Endothelial cell of umbilical vein (primary cell): ENCODE measurements around the gene UIMC1. TPM values are rescaled to one million over a fixed set of nuclear protein-coding genes. Genes with fewer than 3 reads are reported as not detected.

ENCODE experiments used
- BruUV-seq: library from RNA; stranded (reverse); fragments of 400-500 nt; replicated peaks from 2 replicates; lab custom pipeline; 2021; lab: Mats Ljungman, UMichigan
- CTCF ChIA-PET: fragments of 300-600, 350-600 bp; sonication (Branson Sonifier 250); formaldehyde crosslinking; loops from one replicate; lab custom pipeline; 2021; ENCODE audit warnings: antibody characterized with exemption, inconsistent platforms; lab: Charles Lee
- POLR2A ChIA-PET: fragments of 300-600, 350-600 bp; sonication (Branson Sonifier 250); formaldehyde crosslinking; loops from one replicate; lab custom pipeline; 2021; ENCODE audit warnings: antibody characterized with exemption, inconsistent platforms; lab: Charles Lee
- DNase-seq: peaks from one replicate; pipeline ENCODE4 v3.0.0-alpha.2; 2011; ENCODE audit warnings: low read depth, low spot score
- FAIRE-seq: peaks from 2 replicates; lab custom pipeline; 2011; peaks lifted over from hg19 to GRCh38; lab: Jason Lieb, UNC
- H2AFZ ChIP-seq: 2 replicates; pipeline ENCODE4 v1.6.0; 2012; ENCODE audit warnings: low read depth, low read length, control low read depth, inconsistent platforms
- H3K27ac ChIP-seq: 2 replicates; pipeline ENCODE4 v1.5.1; 2011; ENCODE audit warnings: low read depth, mild to moderate bottlenecking, control low read depth, low read length, moderate library complexity; ENCODE audit not compliant: insufficient read depth
- H3K27me3 ChIP-seq, 2 experiments: 2 replicates each; pipeline versions ENCODE4 v1.6.0 to v1.6.1; 2011; ENCODE audit warnings: low read length in 2 of 2, mixed read lengths in 1 of 2; ENCODE audit not compliant: control insufficient read depth in 2 of 2, insufficient read depth in 2 of 2
- H3K36me3 ChIP-seq, 2 experiments: 2 replicates in 1 of 2; 3 replicates in 1 of 2; pipeline ENCODE4 v1.5.1; 2011; ENCODE audit warnings: low read length in 2 of 2, mild to moderate bottlenecking in 1 of 2, moderate library complexity in 1 of 2; ENCODE audit not compliant: control insufficient read depth in 2 of 2, insufficient read depth in 2 of 2; ENCODE audit errors: extremely low read depth in 1 of 2
- H3K4me1 ChIP-seq: 3 replicates; pipeline ENCODE4 v1.5.1; 2011; ENCODE audit warnings: mild to moderate bottlenecking, low read length; ENCODE audit not compliant: control insufficient read depth, insufficient read depth; ENCODE audit errors: extremely low read depth
- H3K4me2 ChIP-seq: 2 replicates; pipeline ENCODE4 v1.6.1; 2011; ENCODE audit warnings: low read length, control low read depth, mixed read lengths; ENCODE audit not compliant: insufficient read depth
- H3K4me3 ChIP-seq, 3 experiments: fragments of 200-600 bp in 1 of 3; sonication (generic), shearing (Covaris generic) in 1 of 3; replicated peaks in 1 of 3; 2 replicates each; pipeline ENCODE4 v1.5.1; 2011 to 2016; ENCODE audit warnings: control low read depth in 3 of 3, low read length in 3 of 3, mild to moderate bottlenecking in 2 of 3, inconsistent platforms in 1 of 3, low read depth in 1 of 3, moderate library complexity in 1 of 3; ENCODE audit not compliant: insufficient read depth in 1 of 3
- H3K79me2 ChIP-seq: 2 replicates; pipeline ENCODE4 v1.6.0; 2012; ENCODE audit warnings: low read length, inconsistent platforms; ENCODE audit not compliant: control insufficient read depth, insufficient read depth
- H3K9ac ChIP-seq: replicated peaks from 2 replicates; pipeline ENCODE3; 2011; ENCODE audit warnings: low read length, control low read depth; ENCODE audit not compliant: insufficient read depth; ENCODE audit errors: extremely low read depth
- H3K9me1 ChIP-seq: replicated peaks from 3 replicates; pipeline ENCODE4 v1.6.0; 2011; ENCODE audit warnings: mild to moderate bottlenecking, low read length; ENCODE audit not compliant: control insufficient read depth, insufficient read depth; ENCODE audit errors: extremely low read depth
- H3K9me3 ChIP-seq: replicated peaks from 2 replicates; pipeline ENCODE4 v1.5.1; 2012; ENCODE audit warnings: low read length, inconsistent platforms; ENCODE audit not compliant: control insufficient read depth, insufficient read depth
- H4K20me1 ChIP-seq: replicated peaks from 2 replicates; pipeline ENCODE3; 2011; ENCODE audit warnings: mild to moderate bottlenecking, low read length; ENCODE audit not compliant: control insufficient read depth, insufficient read depth; ENCODE audit errors: extremely low read depth
- EZH2 ChIP-seq: IDR thresholded peaks from 2 replicates; pipeline ENCODE4 v1.6.1; 2012; ENCODE audit warnings: borderline replicate concordance, low read depth, mild to moderate bottlenecking, moderate library complexity, low read length, inconsistent platforms; ENCODE audit not compliant: severe bottlenecking
- FOS ChIP-seq: IDR thresholded peaks from 2 replicates; pipeline ENCODE4 v1.6.1; 2011; ENCODE audit warnings: mild to moderate bottlenecking, low read length, moderate library complexity, borderline replicate concordance; ENCODE audit not compliant: insufficient read depth
- GATA2 ChIP-seq: IDR thresholded peaks from 2 replicates; pipeline ENCODE4 v1.7.0; 2011; ENCODE audit warnings: low read depth, mild to moderate bottlenecking, moderate library complexity, mixed read lengths, low read length; ENCODE audit not compliant: insufficient read length, insufficient read depth
- JUN ChIP-seq: IDR thresholded peaks from 2 replicates; pipeline ENCODE4 v1.6.1; 2011; ENCODE audit warnings: borderline replicate concordance, low read depth; ENCODE audit not compliant: insufficient read length, insufficient read depth
- MYC ChIP-seq: IDR thresholded peaks from one replicate; pipeline ENCODE4 v1.6.1; 2011; ENCODE audit warnings: mild to moderate bottlenecking, low read depth, low read length
- POLR2A ChIP-seq: IDR thresholded peaks from 2 replicates; pipeline ENCODE4 v1.6.1; 2012; ENCODE audit warnings: low read depth, mild to moderate bottlenecking, control low read depth, low read length
- POLR2AphosphoS5 ChIP-seq: IDR thresholded peaks from 2 replicates; pipeline ENCODE4 v1.6.1; 2012; ENCODE audit warnings: low read depth, mild to moderate bottlenecking, control low read depth, low read length, moderate library complexity; ENCODE audit not compliant: insufficient read depth
- dilution Hi-C: fragments of 300-500 bp; cut with MboI; formaldehyde crosslinking; loops from one replicate; pipeline ENCODE4 v1.15.0; 2019; ENCODE audit warnings: low sequenced_read_pairs; ENCODE audit not compliant: extremely low pct_ligation_motif_present
- intact Hi-C: fragments of 100-400 bp; cut with micrococcal nuclease; formaldehyde crosslinking; loops from one replicate; pipeline ENCODE4 v1.10.0; 2022
- polyA plus RNA-seq, 4 experiments: library from polyadenylated mRNA; depleted of rRNA in 3 of 4; stranded (reverse) in 3 of 4; unstranded in 1 of 4; fragments of >200 nt; gene quantifications; 2 replicates each; pipeline versions ENCODE4 v1.2.1 to v1.2.3, GENCODE V29; 2011 to 2012; ENCODE audit warnings: missing spikeins in 1 of 4
- total RNA-seq: library from RNA; stranded (reverse); gene quantifications from 2 replicates; pipeline ENCODE4 v1.2.3, GENCODE V29; 2021
- TF ChIP-seq, protein P1 (sequence below), 2 donors: IDR thresholded peaks; 1 replicate in 1 of 2; 2 replicates in 1 of 2; pipeline ENCODE4 v1.5.1; 2011; ENCODE audit warnings: low read length in 2 of 2, mild to moderate bottlenecking in 2 of 2, moderate library complexity in 2 of 2, control low read depth in 1 of 2, inconsistent platforms in 1 of 2, low read depth in 1 of 2; ENCODE audit not compliant: insufficient read depth in 1 of 2; ENCODE audit errors: extremely low read depth in 1 of 2
- TF ChIP-seq, protein P2 (sequence below): IDR thresholded peaks from 2 replicates; pipeline ENCODE4 v1.6.1; 2011; ENCODE audit not compliant: insufficient read depth, insufficient read length

UIMC1 gene
- total and polyA plus RNA-seq, 2 donors (not counting 3 experiments of a cell fraction or from before 2014, with no cell fraction given), result 17.2 to 60.1 TPM

DNA sequence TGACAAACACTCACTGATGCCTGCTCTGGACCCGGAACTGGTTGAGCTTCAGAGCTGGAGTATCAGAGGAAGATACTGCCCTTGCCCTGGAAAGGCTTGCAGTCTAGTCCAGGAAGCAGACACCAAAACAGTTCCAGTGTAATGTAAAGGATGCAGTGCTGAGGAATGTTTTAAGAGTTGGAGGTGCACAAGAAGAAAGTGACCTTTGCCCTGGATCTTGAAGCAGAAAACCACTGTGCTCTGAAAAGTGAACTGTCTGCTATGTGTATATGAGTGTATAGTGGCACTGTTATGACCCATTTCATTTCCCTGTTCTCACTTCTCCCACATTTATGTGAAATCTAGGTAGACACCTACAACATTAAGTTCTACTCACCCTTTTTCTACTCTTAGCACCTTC lies 18.0 kb upstream of the UIMC1 start:
- Histone ChIP-seq H3K79me2 (peaks cover 27% of the 10 kb centered on the region), H3K27ac (no peak overlapping the region), H3K9me3 (no peaks in the 10 kb centered on the region), H3K4me1 (peaks cover 9% of the 10 kb centered on the region), H4K20me1 (no peaks in the 10 kb centered on the region), H3K4me3 (no peak overlapping the region), H3K27me3 (no peaks in the 10 kb centered on the region), H2AFZ (no peak overlapping the region), H3K9ac (no peak overlapping the region), H3K9me1 (no peaks in the 10 kb centered on the region), H3K36me3 (peaks cover 0 to 2% of the 10 kb centered on the region in 2 experiments), H3K4me2 (no peak overlapping the region)
- POLR2A ChIA-PET, result no interaction called here
- DNase-seq (no peak), FAIRE-seq (no peak)
- CTCF ChIA-PET, result interaction anchor here (1.0 kb wide), 1 partner anchor 47 kb away, joined by 3 read pairs; no protein-coding TSS in a partner anchor
- intact Hi-C loops (no loop called here), dilution Hi-C loops (no loop called here)
- TF ChIP-seq GATA2 (no peak), POLR2AphosphoS5 (no peak), MYC (no peak), JUN (no peak), POLR2A (no peak), EZH2 (no peak), FOS (no peak)
- TF ChIP-seq, protein P1, sequence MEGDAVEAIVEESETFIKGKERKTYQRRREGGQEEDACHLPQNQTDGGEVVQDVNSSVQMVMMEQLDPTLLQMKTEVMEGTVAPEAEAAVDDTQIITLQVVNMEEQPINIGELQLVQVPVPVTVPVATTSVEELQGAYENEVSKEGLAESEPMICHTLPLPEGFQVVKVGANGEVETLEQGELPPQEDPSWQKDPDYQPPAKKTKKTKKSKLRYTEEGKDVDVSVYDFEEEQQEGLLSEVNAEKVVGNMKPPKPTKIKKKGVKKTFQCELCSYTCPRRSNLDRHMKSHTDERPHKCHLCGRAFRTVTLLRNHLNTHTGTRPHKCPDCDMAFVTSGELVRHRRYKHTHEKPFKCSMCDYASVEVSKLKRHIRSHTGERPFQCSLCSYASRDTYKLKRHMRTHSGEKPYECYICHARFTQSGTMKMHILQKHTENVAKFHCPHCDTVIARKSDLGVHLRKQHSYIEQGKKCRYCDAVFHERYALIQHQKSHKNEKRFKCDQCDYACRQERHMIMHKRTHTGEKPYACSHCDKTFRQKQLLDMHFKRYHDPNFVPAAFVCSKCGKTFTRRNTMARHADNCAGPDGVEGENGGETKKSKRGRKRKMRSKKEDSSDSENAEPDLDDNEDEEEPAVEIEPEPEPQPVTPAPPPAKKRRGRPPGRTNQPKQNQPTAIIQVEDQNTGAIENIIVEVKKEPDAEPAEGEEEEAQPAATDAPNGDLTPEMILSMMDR (IDR thresholded peaks at IDR 0.05; ENCODE audit: extremely low read depth in 1 of 2, insufficient read depth in 1 of 2, low read depth in 1 of 2, low read length in 2 of 2), result no peak
- TF ChIP-seq, protein P2, sequence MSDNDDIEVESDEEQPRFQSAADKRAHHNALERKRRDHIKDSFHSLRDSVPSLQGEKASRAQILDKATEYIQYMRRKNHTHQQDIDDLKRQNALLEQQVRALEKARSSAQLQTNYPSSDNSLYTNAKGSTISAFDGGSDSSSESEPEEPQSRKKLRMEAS, result no peak
- no TSS peak for BruUV-seq
